Erythroblast (primary cell): Measurements from ENCODE around the gene GMPR.

Experiments
- GATA1 ChIP-seq: IDR thresholded peaks from 2 replicates; pipeline ENCODE4 v1.6.1; 2011; ENCODE audit warnings: low read depth, mild to moderate bottlenecking, control low read depth, low read length, moderate library complexity
- POLR2A ChIP-seq: IDR thresholded peaks from 2 replicates; pipeline ENCODE4 v1.6.1; 2011; ENCODE audit warnings: mild to moderate bottlenecking, low read length

- TF ChIP-seq POLR2A (no peak), GATA1 (no peak)
Observed at GRCh38 chr6:16248271-16248853, 10.0 kb downstream of the GMPR start.
